Bone marrow (tissue), 2 donors: ENCODE results near the gene CDH13.
A peak's percentile ranks its signal among the peaks of the same experiment; 100 is the strongest.

Experiments used
- DNase-seq, 2 donors: peaks; one replicate each; lab custom pipeline; 2025; lab: John Stamatoyannopoulos, UW

Gene CDH13

DNA sequence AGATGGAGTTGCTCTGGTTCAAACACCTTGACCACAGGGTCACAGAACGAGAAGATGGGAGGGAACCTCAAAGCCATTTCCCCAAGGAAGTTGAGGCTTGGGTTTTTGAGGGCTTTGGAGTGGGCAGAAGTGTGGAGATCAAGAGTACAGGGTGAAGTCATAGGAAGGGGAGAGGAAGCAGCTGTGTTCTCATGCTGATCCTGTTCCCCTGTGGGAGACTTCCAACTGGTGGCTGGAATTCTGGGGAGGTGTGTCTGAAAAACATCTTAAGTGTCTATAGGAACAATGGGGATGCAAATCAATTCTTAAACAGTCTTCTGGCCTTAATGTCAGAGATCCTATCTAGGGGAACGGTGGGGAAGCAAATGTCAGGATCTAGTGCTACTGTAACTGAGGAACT is 1142.2 kb downstream of the CDH13 start:
- DNase-seq, result peak in 1 of 2 donors; percentile 16

- peak in 1 of 2 donors; percentile 24 for DNase-seq
Observed at GRCh38 chr16:83769397-83770008, 1142.7 kb downstream of the CDH13 start.

GRCh38 chr16:83771306-83771942 is 1144.7 kb downstream of the CDH13 start:
- no peak for DNase-seq

DNA sequence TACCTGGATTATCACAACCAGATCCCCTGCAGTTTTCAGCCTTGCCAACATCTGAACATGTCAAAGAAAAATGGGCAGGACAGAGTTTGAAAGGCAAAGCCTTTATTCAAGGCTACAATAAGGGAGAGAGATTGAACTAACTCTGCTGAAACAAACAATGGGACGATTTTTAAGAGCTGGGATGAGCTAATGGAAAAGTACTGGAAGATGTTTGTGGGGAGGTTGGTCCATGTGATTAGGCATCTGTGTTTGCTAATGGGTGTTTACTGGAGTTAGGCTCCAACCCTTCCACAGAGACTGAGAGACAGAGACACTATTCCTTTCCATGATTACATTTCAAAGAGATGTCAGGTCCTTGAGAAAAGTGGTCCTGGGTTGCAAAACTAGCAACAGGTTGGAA is 1146.0 kb downstream of the CDH13 start:
- no peak for DNase-seq

DNA sequence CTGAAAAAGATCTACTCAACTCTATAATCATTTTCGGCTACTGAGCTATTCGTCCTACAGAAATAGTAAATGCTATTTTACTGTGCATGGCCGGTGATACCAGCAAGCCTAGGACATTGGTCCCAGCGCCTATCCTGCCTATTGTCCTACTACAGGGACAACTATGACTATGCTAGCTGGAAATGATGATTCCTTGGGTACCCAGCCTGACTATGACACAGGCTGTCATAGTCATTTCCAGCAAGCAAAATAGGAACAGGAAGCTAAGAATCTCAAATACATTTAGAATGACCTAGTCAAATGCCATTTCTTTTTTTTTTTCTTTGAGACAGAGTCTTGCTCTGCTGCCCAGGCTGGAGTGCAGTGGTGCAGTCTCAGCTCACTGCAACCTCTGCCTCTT is 1147.3 kb downstream of the CDH13 start:
- no peak for DNase-seq

- DNase-seq, result no peak
Observed at GRCh38 chr16:83776944-83777343, 1150.2 kb downstream of the CDH13 start.

DNA sequence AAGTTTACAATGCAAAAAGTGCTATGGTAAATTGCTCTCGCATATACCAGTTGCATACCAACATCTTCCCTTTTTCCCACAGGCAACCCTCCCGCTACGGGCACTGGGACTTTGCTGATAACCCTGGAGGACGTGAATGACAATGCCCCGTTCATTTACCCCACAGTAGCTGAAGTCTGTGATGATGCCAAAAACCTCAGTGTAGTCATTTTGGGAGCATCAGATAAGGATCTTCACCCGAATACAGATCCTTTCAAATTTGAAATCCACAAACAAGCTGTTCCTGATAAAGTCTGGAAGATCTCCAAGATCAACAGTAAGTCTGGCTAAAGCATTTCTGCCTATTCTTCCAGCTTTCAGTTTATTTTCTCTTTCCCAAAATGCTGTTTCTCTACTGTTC is 1153.1 kb downstream of the CDH13 start:
- no peak for DNase-seq

DNA sequence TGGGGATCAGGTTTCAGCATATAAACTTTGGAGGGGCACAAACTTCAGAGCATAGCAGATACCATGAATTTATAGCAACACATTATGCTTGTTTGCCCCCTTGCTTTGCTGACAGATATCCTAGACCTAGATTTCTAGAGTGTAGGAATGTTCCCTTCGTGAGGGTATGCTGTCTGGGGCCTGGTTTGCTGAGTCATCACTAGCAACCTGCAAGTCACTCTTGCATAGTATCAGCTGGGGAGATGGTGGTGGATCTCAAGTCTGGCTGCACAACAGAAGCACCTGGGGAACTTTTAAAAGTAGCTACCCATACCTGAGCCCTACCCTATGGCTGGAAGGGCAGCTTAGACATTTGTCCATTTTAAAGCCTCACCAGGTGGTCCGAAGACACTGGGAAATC is 1158.7 kb downstream of the CDH13 start:
- no peak for DNase-seq

GRCh38 chr16:83789642-83790401 is 1163.1 kb downstream of the CDH13 start:
- no peak for DNase-seq

DNA sequence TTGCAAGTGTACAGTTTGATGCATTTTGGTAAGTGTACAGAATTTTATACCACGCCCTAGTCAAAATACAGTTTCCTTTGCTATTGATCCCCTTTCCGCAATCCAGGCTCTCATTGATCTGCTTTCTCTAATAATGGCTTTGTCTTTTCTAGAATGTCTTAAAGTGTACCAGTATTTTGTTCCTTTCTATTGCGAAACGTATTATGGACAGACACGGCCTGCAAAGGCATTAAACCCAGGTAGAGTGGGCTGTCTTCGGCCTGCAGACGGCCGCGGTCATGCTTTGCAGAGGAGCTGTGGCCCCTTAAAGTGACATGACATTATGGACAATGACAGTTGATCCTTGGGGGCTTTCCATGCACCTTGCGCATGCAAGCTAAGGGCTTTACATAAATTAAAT is 1165.1 kb downstream of the CDH13 start:
- DNase-seq, result no peak

DNA sequence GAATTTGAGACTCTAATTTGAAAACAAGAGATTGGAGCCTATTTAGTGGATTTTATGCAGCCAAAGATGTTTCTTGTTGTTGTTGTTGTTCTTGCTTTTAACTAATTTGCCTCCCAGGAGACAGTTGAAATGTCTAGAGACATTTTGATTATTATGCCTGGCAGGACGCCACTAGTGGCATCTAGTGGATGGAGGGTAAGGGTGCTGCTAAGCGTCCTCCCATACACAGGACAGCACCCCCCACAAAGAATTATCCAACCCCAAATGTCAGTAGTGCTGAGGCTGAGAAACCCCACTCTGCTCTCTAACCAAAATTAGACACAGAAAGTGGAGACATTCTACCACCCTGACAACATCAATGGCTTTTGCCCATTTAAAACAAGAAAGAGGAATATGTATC is 1165.6 kb downstream of the CDH13 start:
- DNase-seq, result no peak

DNA sequence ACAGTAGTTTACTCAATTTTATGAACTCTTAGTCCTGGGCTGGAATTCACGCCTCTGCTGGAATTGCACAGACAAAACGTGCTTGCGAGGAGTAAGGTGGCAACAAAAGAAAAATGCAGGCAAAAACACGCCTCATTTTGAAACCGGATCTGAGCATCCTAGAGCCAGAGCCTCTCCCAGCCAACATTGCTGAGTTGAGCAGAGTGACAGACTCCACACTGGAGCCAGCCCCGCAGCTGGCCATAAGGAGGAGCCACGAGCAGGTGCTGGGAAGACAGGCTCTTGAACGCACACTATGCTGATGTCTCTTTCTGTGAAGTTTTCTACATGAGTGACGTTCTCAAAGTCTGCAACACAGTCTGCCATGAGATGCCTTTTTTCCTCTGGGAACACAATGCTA is 1166.4 kb downstream of the CDH13 start:
- no peak for DNase-seq

DNA sequence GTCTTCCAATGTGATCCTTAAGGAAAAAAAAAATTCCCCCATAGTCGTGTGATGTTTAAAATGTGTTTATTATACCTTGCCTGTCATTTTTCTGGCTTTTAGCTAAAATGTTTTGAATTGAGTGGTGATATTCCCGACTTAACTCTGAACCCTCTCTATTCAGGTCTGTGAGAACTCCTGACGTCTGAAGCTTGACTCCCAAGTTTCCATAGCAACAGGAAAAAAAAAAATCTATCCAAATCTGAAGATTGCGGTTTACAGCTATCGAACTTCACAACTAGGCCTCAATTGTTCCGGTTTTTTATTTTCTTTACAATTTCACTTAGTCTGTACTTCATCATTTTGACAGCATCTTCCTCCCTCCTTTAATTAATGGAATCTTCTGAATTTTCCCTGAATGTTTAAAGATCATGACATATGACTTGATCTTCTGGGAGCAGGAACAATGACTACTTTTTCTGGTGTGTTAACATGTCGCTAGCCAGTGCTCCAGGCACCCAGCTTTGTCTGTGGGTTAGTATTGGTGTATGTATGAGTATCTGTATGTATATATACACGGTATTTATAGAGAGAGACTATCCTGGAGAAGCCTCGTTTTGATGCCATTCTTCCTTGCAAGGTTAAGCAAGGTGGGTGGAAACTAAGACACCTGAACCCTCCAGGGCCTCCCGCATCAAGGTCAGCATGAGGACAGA is 1168.2 kb downstream of the CDH13 start:
- DNase-seq, result no peak

DNA sequence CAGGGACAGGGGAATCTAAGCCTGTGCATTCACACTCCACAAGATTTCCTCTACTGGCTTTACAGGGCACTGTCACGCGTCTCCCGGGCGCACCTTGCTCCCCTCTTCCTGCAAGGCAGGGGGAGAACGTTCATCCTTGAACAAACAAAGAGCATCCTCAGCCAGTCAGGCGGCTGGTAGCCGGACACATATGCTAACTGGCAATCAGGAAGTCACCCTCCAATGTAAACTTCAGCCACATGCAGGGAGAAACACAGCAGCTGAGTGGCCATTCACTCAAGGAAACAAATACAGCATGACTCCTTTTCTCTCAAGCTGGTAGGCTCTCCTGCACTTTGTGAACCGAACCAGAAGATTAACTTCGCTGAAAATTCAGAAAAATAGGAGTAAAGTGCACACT is 1170.2 kb downstream of the CDH13 start:
- DNase-seq, result no peak

DNA sequence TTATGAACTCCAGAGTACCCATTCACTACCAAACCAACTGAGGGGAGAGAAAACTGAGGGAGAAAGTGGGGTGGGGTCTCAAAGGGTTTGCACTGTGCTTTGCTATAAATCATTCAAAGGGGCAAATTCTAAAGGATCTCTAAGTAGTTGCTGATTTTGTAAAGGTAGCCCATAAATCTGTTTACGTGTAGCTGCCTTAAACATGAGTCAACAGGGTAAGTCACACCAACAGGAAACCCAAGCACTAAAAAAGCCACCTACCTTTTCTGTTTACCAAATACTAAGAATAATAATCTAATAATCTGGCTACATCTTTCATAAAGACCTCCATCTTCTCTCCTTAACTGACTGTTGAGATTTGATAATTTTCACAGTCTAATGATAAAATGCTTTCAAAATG is 1172.6 kb downstream of the CDH13 start:
- no peak for DNase-seq

DNA sequence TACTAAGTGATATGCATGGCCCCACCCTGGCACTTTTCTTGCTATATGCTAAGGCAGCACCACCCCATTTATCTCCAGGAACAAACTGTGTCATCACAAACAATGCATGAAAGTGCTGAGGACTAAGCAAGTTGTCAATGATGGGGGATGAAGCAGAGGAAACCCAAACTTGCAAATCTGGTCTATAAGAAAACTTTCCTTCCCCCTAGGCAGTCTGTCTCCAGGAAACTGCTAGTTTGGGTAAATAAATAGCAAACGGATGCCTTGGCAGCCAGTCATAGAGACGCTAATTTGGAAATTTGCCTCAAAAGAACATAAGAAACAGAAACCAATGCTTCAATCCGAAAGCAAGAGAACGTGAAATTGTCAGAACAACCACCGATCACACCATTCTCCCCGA is 1175.4 kb downstream of the CDH13 start:
- no peak for DNase-seq

- DNase-seq, result no peak
Observed at GRCh38 chr16:83802554-83803205, 1175.9 kb downstream of the CDH13 start.

- DNase-seq, result no peak
Observed at GRCh38 chr16:83803811-83804210, 1177.0 kb downstream of the CDH13 start.

- no peak for DNase-seq
Observed at GRCh38 chr16:83804366-83804765, 1177.6 kb downstream of the CDH13 start.

DNA sequence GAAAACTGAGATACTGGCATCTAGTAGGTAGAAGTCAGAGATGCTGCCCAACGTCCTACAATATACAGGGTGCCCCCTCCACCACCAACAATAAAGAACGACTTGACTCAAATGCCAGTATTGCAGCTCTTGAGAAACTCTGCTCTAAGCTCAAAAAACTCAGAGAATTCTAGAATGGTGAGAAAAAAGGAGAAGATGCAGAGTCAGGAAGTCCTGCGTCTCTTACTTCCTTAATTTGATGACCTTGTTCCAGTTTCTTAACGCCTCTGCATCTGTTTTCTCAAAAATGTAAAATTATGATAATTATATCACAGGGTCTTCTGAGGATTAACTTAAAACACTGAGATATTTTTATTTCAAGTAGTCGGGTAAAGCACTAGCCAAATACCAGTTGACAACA is 1179.3 kb downstream of the CDH13 start:
- DNase-seq, result peak in 1 of 2 donors; percentile 70

DNA sequence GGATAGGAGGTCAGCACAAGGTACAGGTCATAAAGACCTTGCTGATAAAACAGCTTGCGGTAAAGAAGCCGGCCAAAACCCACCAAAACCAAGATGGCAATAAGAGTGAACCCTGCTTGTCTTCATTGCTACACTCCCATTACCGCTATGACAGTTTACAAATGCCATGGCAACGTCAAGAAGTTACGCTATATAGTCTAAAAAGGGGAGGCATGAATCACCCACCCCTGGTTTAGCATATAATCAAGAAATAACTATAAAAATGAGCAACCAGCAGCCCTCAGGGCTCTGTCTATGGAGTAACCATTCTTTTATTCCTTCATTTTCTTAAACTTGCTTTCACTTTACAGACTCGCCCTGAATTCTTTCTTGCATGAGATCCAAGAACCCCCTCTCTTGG is 1180.0 kb downstream of the CDH13 start:
- DNase-seq, result no peak

DNA sequence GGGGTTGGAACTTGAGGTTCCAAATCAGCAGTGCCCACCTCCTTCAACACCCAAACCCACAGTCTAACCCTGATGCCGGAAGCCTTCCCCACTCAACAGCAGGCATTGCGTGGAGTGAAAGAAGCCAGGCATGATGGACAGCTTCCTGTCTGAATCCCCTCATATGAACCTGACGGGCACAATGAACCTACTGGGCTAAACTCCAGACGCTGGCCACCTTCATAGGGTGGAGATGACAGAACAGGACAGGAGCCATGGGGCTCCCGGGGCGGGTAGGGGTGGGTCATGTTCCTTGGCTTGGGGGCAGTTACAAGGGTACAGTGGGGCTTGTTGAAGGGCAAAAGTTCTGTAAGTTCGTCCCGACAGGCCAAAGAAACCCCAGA is 1180.5 kb downstream of the CDH13 start:
- no peak for DNase-seq
